HG03457 (cell line): ENCODE data around the gene SULT4A1.
"Not testable (repeated sequence)": the region's sequence is repeated elsewhere in the genome, so short reads cannot be mapped to it uniquely, and the experiment has no call there.

Source experiments
- ATAC-seq: cut with Tn5 transposase; IDR thresholded peaks from one replicate; pipeline ENCODE4 v1.9.1; 2021; ENCODE audit warnings: moderate number of reproducible peaks; ENCODE audit not compliant: unreplicated experiment

Gene SULT4A1

DNA sequence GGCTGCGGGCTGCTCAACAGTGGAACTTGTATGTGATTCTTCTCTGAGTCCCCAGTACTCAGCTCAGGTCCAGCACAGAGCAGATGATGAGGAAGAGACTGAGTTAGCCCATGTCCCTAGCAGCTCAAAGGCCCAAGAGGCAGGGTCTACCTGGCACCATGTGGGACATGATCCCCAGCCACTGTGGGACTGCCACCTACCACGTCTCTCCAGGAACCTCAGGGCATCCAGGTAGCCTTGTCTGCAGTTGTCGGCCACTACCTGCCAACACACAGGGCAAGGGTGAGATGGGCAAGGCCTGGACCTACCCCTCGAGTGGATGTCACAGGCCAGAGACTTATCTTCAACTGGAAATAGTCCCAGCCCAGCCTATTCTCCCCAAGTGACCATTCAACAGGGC, 25.1 kb upstream of the SULT4A1 start:
- no peak for ATAC-seq

DNA sequence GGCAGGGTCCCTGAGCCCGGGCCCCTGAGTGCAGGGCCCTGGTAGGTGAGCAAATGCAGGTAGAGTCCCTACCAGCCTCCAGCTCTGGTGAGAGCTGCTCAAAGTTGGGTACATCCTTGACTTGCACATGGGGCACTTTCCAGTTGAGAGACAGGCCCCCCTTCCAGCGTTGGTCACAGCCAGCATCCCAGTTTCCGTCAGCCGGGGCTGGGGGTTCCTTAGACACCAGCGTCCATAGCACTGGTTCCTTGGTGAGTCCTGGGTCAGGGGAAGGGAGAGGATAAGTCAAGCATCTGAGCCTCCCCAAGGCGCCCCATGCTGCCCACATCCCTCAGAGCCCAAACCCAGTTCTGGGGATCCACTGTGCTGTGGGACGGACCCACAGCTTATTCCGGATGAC, 23.9 kb upstream of the SULT4A1 start:
- no peak for ATAC-seq

- no peak for ATAC-seq
Measured at GRCh38 chr22:43885786-43886185, 23.5 kb upstream of the SULT4A1 start.

GRCh38 chr22:43885319-43885671, 23.0 kb upstream of the SULT4A1 start:
- ATAC-seq, result no peak

DNA sequence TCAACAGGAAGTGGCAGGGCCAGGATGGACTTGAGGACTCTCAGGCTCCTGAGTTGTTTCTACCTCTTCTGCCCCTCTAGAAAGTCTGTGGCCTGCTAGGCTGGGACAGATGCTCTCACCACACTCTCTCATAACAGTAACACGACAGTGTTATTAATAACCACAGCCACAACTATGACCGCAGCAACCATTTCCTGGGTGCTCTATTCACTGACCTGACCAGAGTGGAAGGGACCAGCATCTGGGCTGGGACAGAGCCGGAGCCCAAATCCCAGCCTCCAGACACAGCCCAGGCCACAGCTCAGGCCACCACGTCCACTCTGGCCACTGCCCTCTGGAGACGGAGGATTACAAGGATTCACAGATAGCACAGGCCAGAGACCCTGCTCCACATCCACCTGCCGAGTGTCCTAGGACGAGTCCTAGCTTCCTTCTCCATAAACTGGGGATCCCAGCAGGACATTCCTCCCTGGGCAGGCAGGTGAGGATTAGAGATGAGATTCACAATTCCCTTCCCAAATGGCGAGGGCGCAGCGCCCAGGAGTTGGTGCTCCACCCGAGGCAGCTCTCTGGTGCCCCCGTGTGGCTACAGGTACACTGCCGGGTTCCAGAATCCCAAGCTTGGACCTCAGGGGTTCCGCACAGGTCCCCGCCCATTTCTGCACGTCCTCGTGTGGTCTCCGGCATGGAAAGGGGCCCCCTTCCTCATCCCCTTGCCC, 22.4 kb upstream of the SULT4A1 start:
- no peak for ATAC-seq

- no peak for ATAC-seq
Measured at GRCh38 chr22:43883719-43884415, 21.6 kb upstream of the SULT4A1 start.

- no peak for ATAC-seq
Measured at GRCh38 chr22:43883012-43883661, 20.8 kb upstream of the SULT4A1 start.

GRCh38 chr22:43882122-43882767, 19.9 kb upstream of the SULT4A1 start:
- ATAC-seq, result no peak

DNA sequence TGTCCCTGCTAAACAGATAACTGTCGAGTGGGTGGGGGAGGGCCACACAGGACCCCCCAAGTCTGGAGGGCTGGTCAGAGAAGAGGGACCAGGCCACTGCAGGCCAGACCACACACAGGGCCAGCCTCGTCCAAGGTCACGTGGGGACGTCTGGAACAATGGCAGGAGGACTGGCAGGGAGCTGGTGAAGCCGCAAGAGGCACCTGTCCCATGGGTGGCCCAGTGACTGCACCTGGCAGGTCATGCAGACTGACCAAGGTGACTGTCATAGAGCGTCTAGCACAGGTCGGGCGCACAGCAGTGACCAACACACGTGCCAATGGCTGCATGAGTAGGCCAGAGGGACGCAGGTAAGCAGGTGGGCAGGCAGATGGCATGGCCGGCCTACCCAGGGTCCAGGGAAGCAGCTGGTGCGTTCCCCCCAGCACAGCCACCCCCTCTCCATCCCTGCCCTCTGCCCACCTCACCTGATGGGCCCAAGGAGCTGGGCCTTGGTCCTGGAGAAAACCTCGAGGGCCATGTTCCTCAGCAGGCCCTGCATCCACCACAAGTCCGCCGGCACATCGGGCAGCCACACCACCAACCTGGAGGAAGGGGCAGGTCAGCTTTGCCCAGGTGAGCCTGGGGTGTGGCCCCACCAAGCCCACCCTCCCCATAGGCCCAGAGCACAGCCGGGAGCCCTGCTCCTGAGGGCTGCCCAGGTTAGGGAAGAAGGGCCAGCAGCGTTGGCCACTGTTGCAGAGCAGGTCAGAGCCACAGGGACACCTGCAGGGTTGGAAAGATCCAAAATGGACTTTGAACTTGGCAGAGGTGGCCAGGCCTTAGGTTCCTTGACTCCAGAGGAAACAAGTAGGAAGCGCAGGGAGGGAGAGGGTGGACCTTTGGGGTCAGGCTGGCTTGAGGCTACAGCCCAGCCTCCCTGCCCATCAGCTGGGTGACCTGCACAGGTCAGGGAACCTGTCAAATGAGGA, 19.1 kb upstream of the SULT4A1 start:
- ATAC-seq, result no peak

DNA sequence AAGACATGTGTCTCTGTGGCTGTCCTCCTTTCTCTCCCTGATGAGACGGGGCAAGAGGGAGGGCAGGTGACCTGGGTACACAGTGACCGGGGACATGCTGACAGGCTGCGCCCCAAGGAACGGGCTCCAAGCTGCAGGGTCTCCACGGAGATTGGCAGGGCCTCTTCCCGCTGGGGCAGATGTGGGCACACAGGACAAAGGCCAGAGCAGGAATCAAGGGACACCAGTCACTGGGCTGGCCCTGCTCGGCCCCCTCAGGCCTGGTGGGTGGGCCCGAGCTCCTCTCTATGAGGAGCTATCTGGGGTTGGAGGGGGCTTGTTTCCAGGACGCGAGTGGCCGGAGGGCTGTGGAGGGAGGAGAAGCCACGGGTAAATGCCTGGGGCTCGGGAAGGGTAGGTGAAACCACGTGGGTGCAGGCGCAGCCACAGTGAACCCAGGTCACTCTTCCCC, 18.3 kb upstream of the SULT4A1 start:
- ATAC-seq, result no peak

DNA sequence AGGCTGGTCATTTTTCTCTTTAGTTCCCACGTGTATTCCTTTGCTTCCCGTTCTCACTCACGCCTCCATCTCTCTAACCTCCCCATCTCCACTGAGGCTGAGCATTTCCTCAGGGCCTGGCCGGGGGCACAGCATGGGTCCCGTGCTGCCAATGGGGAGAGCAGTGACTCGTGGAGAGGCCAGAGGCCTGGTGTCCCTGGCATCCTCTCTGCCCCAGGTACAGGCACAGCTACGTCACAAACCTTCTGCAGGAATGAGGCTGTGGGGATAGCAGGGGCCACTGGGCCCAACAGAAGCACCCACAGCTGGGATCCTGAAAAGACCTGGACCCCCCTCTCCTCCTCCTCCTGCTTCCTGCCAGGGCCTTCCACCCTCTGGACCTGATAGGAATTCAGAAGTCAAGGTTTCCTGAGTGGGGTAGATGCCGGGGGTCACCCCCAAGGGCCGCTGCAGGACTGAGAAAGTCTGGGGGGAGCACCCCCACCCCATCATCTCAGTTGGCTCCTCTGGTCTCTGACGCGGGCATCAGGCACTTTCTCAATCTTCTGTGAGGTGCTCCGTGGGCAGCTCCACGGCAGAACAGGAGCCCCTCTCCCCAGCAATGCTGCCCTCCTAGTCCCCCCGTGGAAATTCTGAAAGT, 17.7 kb upstream of the SULT4A1 start:
- no peak for ATAC-seq

DNA sequence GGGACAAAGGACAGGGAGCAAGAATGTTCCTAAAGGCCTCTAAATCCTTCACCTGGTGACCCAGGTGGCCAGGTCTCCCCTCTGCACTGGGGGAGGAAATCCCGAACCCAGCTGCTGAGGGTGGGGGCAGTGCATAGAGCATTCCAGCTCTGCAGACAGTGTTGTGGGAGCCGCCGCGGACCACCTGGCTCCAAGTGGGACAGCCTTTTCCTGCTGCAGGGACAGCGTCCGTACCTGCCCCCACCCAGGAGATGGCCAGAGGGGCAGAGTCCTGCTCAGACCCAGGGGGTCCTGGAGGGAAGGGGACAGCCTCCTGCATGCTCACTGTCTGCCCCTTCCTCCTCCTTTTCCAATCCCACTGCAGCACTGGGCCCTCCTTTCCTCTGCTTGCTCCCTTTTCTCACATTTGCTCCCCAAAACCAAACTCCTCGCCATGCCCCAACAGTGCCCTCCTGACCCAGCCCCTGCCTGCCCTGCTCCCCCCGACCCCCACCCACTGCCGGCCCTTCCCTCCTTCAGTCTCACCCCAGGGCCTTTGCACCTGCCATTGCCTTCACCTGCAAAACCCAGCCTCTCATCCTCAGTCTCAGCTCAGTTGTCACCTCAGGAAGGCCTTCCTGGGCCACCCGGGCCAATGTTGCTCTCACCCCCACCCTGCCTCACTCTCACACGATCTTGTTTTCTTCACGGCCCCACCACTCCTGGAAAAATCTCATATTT, 16.7 kb upstream of the SULT4A1 start:
- ATAC-seq, result no peak

GRCh38 chr22:43878079-43878795, 15.9 kb upstream of the SULT4A1 start:
- ATAC-seq, result no peak

DNA sequence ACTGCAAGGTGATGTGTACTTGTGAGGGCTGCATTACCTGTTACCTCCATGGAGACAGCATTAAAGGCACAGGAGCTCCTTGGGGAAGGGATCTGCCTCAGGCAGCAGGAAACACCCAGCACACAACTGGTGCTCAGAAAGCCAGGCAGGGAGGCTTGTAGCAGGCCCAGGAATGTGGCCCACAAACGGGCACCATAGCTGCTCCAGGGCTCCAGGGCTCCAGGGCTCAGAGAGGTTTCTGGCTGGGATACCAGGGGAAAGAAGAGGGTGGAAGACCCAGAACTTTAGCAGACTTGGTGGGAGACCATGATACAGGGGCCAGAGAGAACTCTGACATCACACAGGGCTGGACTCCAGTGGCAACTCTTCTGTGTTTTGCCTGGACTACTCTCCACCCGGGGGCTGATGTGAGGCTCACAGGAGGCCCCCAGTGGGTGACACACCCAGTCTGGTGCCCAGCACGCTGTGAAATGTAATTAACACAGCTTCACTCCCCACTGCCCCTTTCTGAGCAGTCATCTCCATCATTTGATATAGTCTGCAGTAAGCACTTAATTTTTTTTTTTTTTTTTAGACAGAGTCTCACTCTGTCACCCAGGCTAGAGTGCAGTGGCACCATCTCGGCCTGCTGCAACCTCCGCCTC, 14.7 kb upstream of the SULT4A1 start:
- ATAC-seq, result no peak

- no peak for ATAC-seq
Measured at GRCh38 chr22:43869799-43870198, 7.5 kb upstream of the SULT4A1 start.

GRCh38 chr22:43869001-43869400, 6.7 kb upstream of the SULT4A1 start:
- ATAC-seq, result not testable (repeated sequence)

- ATAC-seq, result no peak
Measured at GRCh38 chr22:43867839-43868635, 5.7 kb upstream of the SULT4A1 start.

- no peak for ATAC-seq
Measured at GRCh38 chr22:43862882-43863202, 529 bp upstream of the SULT4A1 start.
